Measurements from ENCODE around the gene MAP3K15. TPM values are rescaled to one million over a fixed set of nuclear protein-coding genes. Genes with fewer than 3 reads are reported as not detected.

MAP3K15 gene
- total RNA-seq, 1 experiment from 2014 or later: 3.8 TPM

DNA sequence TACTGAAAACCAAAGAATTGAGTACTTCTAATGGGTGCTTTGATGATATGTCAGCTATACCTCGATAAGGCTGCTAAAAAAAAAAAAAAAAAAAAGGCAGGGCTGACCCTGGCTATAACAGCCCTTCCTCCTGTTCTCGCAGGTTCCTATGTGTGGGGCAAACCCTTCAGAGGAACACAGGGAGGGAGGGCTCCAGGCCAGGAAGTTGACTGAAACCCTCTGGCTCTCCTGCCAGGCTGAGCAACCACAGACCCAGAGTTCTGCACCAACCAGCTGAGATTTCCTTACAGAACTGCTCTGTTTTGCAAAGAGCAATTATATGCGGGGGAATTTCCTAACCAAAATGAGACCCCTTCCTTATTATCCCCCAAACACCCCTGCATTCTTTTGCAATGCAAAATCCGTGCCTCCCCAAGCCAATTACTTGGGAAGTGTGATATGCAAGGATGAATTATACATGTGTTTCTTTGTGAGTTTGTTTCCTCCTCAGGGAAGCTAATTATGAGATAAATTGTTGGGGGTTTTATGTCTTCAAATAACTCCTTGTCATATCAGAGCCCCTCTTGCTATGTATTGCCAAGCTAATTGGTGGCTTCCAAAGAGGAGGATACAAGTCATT lies 126.0 kb downstream of the MAP3K15 start (continued):
- TF ChIP-seq, protein P1, sequence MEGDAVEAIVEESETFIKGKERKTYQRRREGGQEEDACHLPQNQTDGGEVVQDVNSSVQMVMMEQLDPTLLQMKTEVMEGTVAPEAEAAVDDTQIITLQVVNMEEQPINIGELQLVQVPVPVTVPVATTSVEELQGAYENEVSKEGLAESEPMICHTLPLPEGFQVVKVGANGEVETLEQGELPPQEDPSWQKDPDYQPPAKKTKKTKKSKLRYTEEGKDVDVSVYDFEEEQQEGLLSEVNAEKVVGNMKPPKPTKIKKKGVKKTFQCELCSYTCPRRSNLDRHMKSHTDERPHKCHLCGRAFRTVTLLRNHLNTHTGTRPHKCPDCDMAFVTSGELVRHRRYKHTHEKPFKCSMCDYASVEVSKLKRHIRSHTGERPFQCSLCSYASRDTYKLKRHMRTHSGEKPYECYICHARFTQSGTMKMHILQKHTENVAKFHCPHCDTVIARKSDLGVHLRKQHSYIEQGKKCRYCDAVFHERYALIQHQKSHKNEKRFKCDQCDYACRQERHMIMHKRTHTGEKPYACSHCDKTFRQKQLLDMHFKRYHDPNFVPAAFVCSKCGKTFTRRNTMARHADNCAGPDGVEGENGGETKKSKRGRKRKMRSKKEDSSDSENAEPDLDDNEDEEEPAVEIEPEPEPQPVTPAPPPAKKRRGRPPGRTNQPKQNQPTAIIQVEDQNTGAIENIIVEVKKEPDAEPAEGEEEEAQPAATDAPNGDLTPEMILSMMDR (IDR thresholded peaks at IDR 0.05): no peak

DNA sequence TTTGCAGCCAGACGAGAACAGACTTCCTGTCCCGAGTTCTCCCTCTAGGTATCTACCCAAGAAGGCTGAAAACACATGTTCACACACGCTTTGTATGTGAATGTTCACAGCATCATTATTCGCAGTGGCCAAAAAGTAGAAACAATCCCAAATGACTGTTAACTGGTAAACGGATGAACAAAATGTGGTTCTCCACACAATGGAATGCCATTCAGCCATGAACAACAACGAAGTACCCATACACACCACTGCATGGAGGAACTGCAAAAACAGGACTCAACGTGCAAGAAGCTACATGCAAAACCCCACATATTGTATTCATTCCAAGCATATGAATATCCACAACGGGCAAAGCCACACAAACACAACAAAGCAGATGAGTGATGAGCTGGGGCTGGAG lies 126.6 kb downstream of the MAP3K15 start:
- POLR2A ChIA-PET: no interaction called here
- Mint-ChIP-seq H3K4me1 (peaks cover 8% of the 10 kb centered on the region), H3K27ac (no peak overlapping the region), H3K4me3 (no peak overlapping the region), H3K27me3 (ENCODE audit: low read depth) (no peaks in the 10 kb centered on the region), H3K9me3 (no peaks in the 10 kb centered on the region), H3K36me3 (no peaks in the 10 kb centered on the region)
- ATAC-seq (no peak), DNase-seq (ENCODE audit: low spot score) (no peak)
- CTCF ChIA-PET: interaction anchor here (0.6 to 1.0 kb wide), 2 partner anchors 17 to 147 kb away, joined by 3 read pairs; no protein-coding TSS in a partner anchor
- TF ChIP-seq, protein P2, sequence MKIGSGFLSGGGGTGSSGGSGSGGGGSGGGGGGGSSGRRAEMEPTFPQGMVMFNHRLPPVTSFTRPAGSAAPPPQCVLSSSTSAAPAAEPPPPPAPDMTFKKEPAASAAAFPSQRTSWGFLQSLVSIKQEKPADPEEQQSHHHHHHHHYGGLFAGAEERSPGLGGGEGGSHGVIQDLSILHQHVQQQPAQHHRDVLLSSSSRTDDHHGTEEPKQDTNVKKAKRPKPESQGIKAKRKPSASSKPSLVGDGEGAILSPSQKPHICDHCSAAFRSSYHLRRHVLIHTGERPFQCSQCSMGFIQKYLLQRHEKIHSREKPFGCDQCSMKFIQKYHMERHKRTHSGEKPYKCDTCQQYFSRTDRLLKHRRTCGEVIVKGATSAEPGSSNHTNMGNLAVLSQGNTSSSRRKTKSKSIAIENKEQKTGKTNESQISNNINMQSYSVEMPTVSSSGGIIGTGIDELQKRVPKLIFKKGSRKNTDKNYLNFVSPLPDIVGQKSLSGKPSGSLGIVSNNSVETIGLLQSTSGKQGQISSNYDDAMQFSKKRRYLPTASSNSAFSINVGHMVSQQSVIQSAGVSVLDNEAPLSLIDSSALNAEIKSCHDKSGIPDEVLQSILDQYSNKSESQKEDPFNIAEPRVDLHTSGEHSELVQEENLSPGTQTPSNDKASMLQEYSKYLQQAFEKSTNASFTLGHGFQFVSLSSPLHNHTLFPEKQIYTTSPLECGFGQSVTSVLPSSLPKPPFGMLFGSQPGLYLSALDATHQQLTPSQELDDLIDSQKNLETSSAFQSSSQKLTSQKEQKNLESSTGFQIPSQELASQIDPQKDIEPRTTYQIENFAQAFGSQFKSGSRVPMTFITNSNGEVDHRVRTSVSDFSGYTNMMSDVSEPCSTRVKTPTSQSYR (CRISPR knock-in tag; IDR thresholded peaks at IDR 0.05): no peak

DNA sequence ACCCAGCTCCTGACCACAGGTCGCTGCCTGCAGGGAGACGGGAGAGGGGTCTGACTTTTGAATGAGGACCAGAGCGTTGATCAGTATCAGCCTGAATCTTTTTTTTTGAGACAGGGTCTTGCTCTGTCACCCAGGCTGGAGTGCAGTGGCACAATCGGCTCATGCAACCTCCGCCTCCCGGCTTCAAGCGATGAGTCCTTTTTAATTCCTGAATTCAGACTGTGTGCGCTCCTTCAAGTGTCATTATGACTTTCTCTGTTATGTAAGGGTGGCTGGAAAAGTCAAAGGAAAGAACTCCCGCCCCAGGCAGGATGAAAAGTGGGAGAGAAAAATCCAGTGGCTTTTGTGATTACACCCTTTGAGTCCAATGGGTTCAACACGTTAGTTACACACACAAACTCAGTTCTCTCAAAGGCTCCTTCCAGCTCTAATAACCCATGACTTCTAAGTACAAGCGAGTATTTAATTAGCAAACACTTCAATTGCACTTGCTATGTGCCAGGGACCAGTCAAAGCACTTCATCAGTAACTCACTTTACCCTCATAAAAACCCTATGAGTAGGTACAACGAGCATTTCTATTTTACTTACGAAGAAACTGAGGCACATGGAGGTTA lies 127.1 kb downstream of the MAP3K15 start:
- ChIA-PET POLR2A (no interaction called here), CTCF (interaction anchor here (1.0 to 1.2 kb wide), 2 partner anchors 16 to 147 kb away, joined by 3 to 4 read pairs; no protein-coding TSS in a partner anchor)
- no peak for TF ChIP-seq RORB (CRISPR knock-in tag; IDR thresholded peaks at IDR 0.05)
- no peak for TF ChIP-seq ZNF263 (CRISPR knock-in tag; IDR thresholded peaks at IDR 0.05; ENCODE audit: low read depth)
- TF ChIP-seq ATF1 (CRISPR knock-in tag; IDR thresholded peaks at IDR 0.05): no peak
- TF ChIP-seq, protein P3, sequence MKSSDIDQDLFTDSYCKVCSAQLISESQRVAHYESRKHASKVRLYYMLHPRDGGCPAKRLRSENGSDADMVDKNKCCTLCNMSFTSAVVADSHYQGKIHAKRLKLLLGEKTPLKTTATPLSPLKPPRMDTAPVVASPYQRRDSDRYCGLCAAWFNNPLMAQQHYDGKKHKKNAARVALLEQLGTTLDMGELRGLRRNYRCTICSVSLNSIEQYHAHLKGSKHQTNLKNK (CRISPR knock-in tag; IDR thresholded peaks at IDR 0.05): no peak
- no peak for TF ChIP-seq ZNF232 (CRISPR knock-in tag; IDR thresholded peaks at IDR 0.05)
- TF ChIP-seq ZBTB21 (CRISPR knock-in tag; IDR thresholded peaks at IDR 0.05; ENCODE audit: borderline replicate concordance): no peak
- TF ChIP-seq, protein P2 (CRISPR knock-in tag; IDR thresholded peaks at IDR 0.05): no peak
- TF ChIP-seq, protein P4, sequence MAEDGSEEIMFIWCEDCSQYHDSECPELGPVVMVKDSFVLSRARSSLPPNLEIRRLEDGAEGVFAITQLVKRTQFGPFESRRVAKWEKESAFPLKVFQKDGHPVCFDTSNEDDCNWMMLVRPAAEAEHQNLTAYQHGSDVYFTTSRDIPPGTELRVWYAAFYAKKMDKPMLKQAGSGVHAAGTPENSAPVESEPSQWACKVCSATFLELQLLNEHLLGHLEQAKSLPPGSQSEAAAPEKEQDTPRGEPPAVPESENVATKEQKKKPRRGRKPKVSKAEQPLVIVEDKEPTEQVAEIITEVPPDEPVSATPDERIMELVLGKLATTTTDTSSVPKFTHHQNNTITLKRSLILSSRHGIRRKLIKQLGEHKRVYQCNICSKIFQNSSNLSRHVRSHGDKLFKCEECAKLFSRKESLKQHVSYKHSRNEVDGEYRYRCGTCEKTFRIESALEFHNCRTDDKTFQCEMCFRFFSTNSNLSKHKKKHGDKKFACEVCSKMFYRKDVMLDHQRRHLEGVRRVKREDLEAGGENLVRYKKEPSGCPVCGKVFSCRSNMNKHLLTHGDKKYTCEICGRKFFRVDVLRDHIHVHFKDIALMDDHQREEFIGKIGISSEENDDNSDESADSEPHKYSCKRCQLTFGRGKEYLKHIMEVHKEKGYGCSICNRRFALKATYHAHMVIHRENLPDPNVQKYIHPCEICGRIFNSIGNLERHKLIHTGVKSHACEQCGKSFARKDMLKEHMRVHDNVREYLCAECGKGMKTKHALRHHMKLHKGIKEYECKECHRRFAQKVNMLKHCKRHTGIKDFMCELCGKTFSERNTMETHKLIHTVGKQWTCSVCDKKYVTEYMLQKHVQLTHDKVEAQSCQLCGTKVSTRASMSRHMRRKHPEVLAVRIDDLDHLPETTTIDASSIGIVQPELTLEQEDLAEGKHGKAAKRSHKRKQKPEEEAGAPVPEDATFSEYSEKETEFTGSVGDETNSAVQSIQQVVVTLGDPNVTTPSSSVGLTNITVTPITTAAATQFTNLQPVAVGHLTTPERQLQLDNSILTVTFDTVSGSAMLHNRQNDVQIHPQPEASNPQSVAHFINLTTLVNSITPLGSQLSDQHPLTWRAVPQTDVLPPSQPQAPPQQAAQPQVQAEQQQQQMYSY (CRISPR knock-in tag; IDR thresholded peaks at IDR 0.05): no peak
- no peak for TF ChIP-seq TEAD1 (CRISPR knock-in tag; IDR thresholded peaks at IDR 0.05)
- no peaks in the 10 kb centered on the region for H3K36me3 Mint-ChIP-seq
- no peak for ATAC-seq
- no peaks in the 10 kb centered on the region for H3K9me3 Mint-ChIP-seq
- H3K4me3 Mint-ChIP-seq: no peak overlapping the region
- DNase-seq (ENCODE audit: low spot score): no peak
- H3K27ac Mint-ChIP-seq: no peak overlapping the region
- H3K27me3 Mint-ChIP-seq (ENCODE audit: low read depth): no peaks in the 10 kb centered on the region
- H3K4me1 Mint-ChIP-seq: peaks cover 8% of the 10 kb centered on the region

All from WTC11 (cell line).